K562 (cell line): Measurements from ENCODE around the gene TBL2. TPM values are rescaled to one million over a fixed set of nuclear protein-coding genes. Genes with fewer than 3 reads are reported as not detected.
A peak's percentile ranks its signal among the peaks of the same experiment; 100 is the strongest.

Source experiments
- ADNP ChIP-seq: fragments of 200-800 bp; sonication (Bioruptor generic); IDR thresholded peaks from 2 replicates; pipeline ENCODE4 v1.6.1; 2016; ENCODE audit warnings: missing genetic modification characterization, missing compliant biosample characterization
- CBFA2T2 ChIP-seq: fragments of 450-650 bp; conservative IDR thresholded peaks from 2 replicates; pipeline ENCODE4 v1.6.1; 2017; ENCODE audit warnings: mild to moderate bottlenecking
- ELF1 ChIP-seq: fragments of 200-800 bp; sonication (Bioruptor generic); IDR thresholded peaks from 2 replicates; pipeline ENCODE4 v1.6.1; 2016; ENCODE audit warnings: missing genetic modification characterization, missing compliant biosample characterization
- ESRRA ChIP-seq: fragments of 450-650 bp; IDR thresholded peaks from 2 replicates; pipeline ENCODE4 v1.6.1; 2014; ENCODE audit warnings: low read depth, mild to moderate bottlenecking, moderate library complexity, borderline replicate concordance
- ETV1 ChIP-seq: fragments of 450-650 bp; conservative IDR thresholded peaks from 2 replicates; pipeline ENCODE4 v1.6.1; 2016; ENCODE audit warnings: missing genetic modification characterization, control low read depth, low read depth, missing compliant biosample characterization
- HCFC1 ChIP-seq: IDR thresholded peaks from 2 replicates; pipeline ENCODE4 v1.6.1; 2012; ENCODE audit warnings: low read depth, low read length, improper control_type of control experiment
- HNRNPK ChIP-seq: fragments of 200-400 bp; formaldehyde crosslinking; IDR thresholded peaks from one replicate; pipeline ENCODE4 v1.6.1; 2018; ENCODE audit warnings: mild to moderate bottlenecking, low read depth, low read length; ENCODE audit not compliant: poor library complexity, severe bottlenecking
- HNRNPL ChIP-seq: fragments of 200-400 bp; formaldehyde crosslinking; IDR thresholded peaks from 2 replicates; pipeline ENCODE4 v1.6.1; 2017; ENCODE audit warnings: low read depth, mild to moderate bottlenecking, low read length
- MAFF ChIP-seq: IDR thresholded peaks from 2 replicates; pipeline ENCODE4 v1.6.1; 2012; ENCODE audit warnings: low read length, improper control_type of control experiment
- MEIS2 ChIP-seq: fragments of 450-650 bp; IDR thresholded peaks from 2 replicates; pipeline ENCODE4 v1.6.1; 2014; ENCODE audit warnings: mild to moderate bottlenecking; ENCODE audit not compliant: partially characterized antibody
- NCOA6 ChIP-seq: fragments of 450-650 bp; IDR thresholded peaks from 2 replicates; pipeline ENCODE4 v1.6.1; 2017; ENCODE audit warnings: mild to moderate bottlenecking
- NEUROD1 ChIP-seq: fragments of 150-350 bp; IDR thresholded peaks from 2 replicates; pipeline ENCODE4 v1.6.1; 2014; ENCODE audit warnings: borderline replicate concordance, low read length, low read depth; ENCODE audit not compliant: partially characterized antibody
- NR2C2 ChIP-seq, 2 experiments: fragments of 200-800 bp in 1 of 2; sonication (Bioruptor generic) in 1 of 2; sonication (generic) in 1 of 2; formaldehyde crosslinking in 1 of 2; IDR thresholded peaks; 2 replicates each; pipeline versions ENCODE4 v1.6.1 to v1.8.0; 2016 to 2022; ENCODE audit warnings: mild to moderate bottlenecking in 1 of 2, missing compliant biosample characterization in 1 of 2, missing genetic modification characterization in 1 of 2, missing genetic modification reagents in 1 of 2
- PCBP1 ChIP-seq: fragments of 200-400 bp; formaldehyde crosslinking; IDR thresholded peaks from 2 replicates; pipeline ENCODE4 v1.6.1; 2018; ENCODE audit warnings: mild to moderate bottlenecking, low read depth, low read length; ENCODE audit not compliant: poor library complexity, severe bottlenecking
- PML ChIP-seq: IDR thresholded peaks from 2 replicates; pipeline ENCODE4 v1.6.1; 2012; ENCODE audit warnings: low read length, inconsistent platforms
- PTBP1 ChIP-seq: fragments of 200-400 bp; formaldehyde crosslinking; IDR thresholded peaks from 2 replicates; pipeline ENCODE4 v1.6.1; 2017; ENCODE audit warnings: low read depth, low read length
- ZBTB7A ChIP-seq: IDR thresholded peaks from 2 replicates; pipeline ENCODE4 v1.6.1; 2011; ENCODE audit warnings: low read depth, mild to moderate bottlenecking, low read length, moderate library complexity, borderline replicate concordance; ENCODE audit not compliant: control insufficient read depth
- ZNF586 ChIP-seq: fragments of 450-650 bp; formaldehyde crosslinking; conservative IDR thresholded peaks from 2 replicates; pipeline ENCODE4 v1.4.0; 2020; ENCODE audit warnings: mild to moderate bottlenecking, moderate library complexity
- polyA plus RNA-seq, 8 experiments: library from polyadenylated mRNA; depleted of rRNA in 4 of 8; stranded (reverse) in 5 of 8; unstranded in 3 of 8; fragments of >200 nt; fragmentation: Nextera tagmentation in 2 of 8; fragmentation: Illumina TruSeq in 1 of 8; extraction: Ambion mirVana in 2 of 8; extraction: Trizol in 1 of 8; gene quantifications; 2 replicates each; pipeline versions ENCODE4 v1.2.1 to v1.2.3, GENCODE V29; 2011 to 2014; ENCODE audit warnings: inconsistent platforms in 1 of 8, missing spikeins in 1 of 8
- total RNA-seq, 7 experiments: library from RNA; depleted of rRNA in 6 of 7; stranded (reverse); fragments of >200 nt in 6 of 7; fragmentation: Illumina TruSeq in 2 of 7; extraction: Trizol in 2 of 7; gene quantifications; 2 replicates each; pipeline versions ENCODE4 v1.2.1 to v1.2.3, GENCODE V29; 2011 to 2021; ENCODE audit warnings: low replicate concordance in 1 of 7
- TF ChIP-seq, protein P1 (sequence below): conservative IDR thresholded peaks from 2 replicates; pipeline ENCODE4 v1.6.1; 2011; ENCODE audit warnings: low read depth, mild to moderate bottlenecking, low read length; ENCODE audit not compliant: control insufficient read depth
- TF ChIP-seq, protein P2 (sequence below), 2 experiments: fragments of 450-650 bp; IDR thresholded peaks; 2 replicates each; pipeline ENCODE4 v1.6.1; 2016
- TF ChIP-seq, protein P3 (sequence below): fragments of 450-650 bp; conservative IDR thresholded peaks from 2 replicates; pipeline ENCODE4 v1.6.1; 2016; ENCODE audit warnings: missing genetic modification characterization, low read depth, mild to moderate bottlenecking, missing compliant biosample characterization, moderate library complexity
- TF ChIP-seq, protein P4 (sequence below): fragments of 450-650 bp; IDR thresholded peaks from 2 replicates; pipeline ENCODE4 v1.6.1; 2018; ENCODE audit warnings: mild to moderate bottlenecking, low read depth; ENCODE audit not compliant: partially characterized antibody

Gene TBL2
- total and polyA plus RNA-seq, 9 of the 15 experiments (the other 6 are each of a cell fraction or from before 2014, with no cell fraction given) = 2.5 to 123 (median 49.2) TPM

DNA sequence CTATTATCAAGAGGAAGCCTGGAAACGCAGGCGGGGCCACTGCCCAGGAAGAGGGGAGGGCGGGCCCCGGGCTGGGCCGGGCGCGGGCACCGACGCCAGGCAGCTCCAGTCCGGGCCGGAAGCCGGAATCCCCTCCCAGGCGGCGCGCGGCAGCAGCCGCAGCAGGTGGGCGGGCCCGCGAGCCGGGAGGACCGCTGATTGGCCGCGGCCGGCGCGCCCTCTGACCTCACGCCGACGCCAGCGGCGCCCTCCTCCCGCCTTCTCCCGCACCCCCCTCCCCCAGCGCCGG is 21.3 kb downstream of the TBL2 start (continued):
- TF ChIP-seq, protein P1, sequence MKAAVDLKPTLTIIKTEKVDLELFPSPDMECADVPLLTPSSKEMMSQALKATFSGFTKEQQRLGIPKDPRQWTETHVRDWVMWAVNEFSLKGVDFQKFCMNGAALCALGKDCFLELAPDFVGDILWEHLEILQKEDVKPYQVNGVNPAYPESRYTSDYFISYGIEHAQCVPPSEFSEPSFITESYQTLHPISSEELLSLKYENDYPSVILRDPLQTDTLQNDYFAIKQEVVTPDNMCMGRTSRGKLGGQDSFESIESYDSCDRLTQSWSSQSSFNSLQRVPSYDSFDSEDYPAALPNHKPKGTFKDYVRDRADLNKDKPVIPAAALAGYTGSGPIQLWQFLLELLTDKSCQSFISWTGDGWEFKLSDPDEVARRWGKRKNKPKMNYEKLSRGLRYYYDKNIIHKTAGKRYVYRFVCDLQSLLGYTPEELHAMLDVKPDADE = peak; percentile 94
- TF ChIP-seq HNRNPL (peak; percentile 95), ELF1 (tag) (peak; percentile 84), PML (no peak), ZNF586 (no peak), MEIS2 (peak; percentile 47), MAFF (no peak), ADNP (tag) (no peak), ZBTB7A (peak; percentile 66; the same call in 1 of the 2 replicates), ETV1 (tag) (peak; percentile 58), NEUROD1 (no peak), PTBP1 (no peak), ESRRA (peak; percentile 62; the same call in 1 of the 2 replicates), HCFC1 (peak; percentile 62), HNRNPK (peak; percentile 35), NR2C2 (CRISPR knock-in tag; IDR thresholded peaks at IDR 0.05) (peak; percentile 93), NR2C2 (tag; IDR thresholded peaks at IDR 0.05) (peak; percentile 99; the same call in 1 of the 2 replicates), PCBP1 (peak; percentile 54), CBFA2T2 (no peak), NCOA6 (no peak)
- TF ChIP-seq, protein P2, sequence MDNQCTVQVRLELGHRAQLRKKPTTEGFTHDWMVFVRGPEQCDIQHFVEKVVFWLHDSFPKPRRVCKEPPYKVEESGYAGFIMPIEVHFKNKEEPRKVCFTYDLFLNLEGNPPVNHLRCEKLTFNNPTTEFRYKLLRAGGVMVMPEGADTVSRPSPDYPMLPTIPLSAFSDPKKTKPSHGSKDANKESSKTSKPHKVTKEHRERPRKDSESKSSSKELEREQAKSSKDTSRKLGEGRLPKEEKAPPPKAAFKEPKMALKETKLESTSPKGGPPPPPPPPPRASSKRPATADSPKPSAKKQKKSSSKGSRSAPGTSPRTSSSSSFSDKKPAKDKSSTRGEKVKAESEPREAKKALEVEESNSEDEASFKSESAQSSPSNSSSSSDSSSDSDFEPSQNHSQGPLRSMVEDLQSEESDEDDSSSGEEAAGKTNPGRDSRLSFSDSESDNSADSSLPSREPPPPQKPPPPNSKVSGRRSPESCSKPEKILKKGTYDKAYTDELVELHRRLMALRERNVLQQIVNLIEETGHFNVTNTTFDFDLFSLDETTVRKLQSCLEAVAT (IDR thresholded peaks at IDR 0.05) = no peak
- TF ChIP-seq, protein P3, sequence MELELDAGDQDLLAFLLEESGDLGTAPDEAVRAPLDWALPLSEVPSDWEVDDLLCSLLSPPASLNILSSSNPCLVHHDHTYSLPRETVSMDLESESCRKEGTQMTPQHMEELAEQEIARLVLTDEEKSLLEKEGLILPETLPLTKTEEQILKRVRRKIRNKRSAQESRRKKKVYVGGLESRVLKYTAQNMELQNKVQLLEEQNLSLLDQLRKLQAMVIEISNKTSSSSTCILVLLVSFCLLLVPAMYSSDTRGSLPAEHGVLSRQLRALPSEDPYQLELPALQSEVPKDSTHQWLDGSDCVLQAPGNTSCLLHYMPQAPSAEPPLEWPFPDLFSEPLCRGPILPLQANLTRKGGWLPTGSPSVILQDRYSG = no peak
- TF ChIP-seq, protein P4, sequence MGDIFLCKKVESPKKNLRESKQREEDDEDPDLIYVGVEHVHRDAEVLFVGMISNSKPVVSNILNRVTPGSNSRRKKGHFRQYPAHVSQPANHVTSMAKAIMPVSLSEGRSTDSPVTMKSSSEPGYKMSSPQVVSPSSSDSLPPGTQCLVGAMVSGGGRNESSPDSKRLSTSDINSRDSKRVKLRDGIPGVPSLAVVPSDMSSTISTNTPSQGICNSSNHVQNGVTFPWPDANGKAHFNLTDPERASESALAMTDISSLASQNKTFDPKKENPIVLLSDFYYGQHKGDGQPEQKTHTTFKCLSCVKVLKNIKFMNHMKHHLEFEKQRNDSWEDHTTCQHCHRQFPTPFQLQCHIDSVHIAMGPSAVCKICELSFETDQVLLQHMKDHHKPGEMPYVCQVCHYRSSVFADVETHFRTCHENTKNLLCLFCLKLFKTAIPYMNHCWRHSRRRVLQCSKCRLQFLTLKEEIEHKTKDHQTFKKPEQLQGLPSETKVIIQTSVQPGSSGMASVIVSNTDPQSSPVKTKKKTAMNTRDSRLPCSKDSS = no peak
- TF ChIP-seq, all 486 proteins: peak for 59
